Upper lobe of right lung (tissue), 1 donor: ENCODE data around the gene HAS3. TPM values are rescaled to one million over a fixed set of nuclear protein-coding genes. Genes with fewer than 3 reads are reported as not detected.

Source experiments
- ATAC-seq: fragments of 200-7000 bp; cut with Tn5 transposase; one replicate; pipeline ENCODE4 v1.9.1; 2020; ENCODE audit warnings: mild to moderate bottlenecking, moderate library complexity
- DNase-seq: peaks from one replicate; pipeline ENCODE4 v3.0.0-alpha.2; 2020
- H3K27ac ChIP-seq: fragments of 200-600 bp; one replicate; pipeline ENCODE4 v1.8.0; 2022
- H3K27me3 ChIP-seq: fragments of 200-600 bp; one replicate; pipeline ENCODE4 v1.8.0; 2022; ENCODE audit warnings: mild to moderate bottlenecking
- H3K36me3 ChIP-seq: fragments of 200-600 bp; one replicate; pipeline ENCODE4 v1.8.0; 2022
- H3K4me1 ChIP-seq: fragments of 200-600 bp; one replicate; pipeline ENCODE4 v1.8.0; 2022
- H3K4me3 ChIP-seq: fragments of 200-600 bp; one replicate; pipeline ENCODE4 v1.8.0; 2022; ENCODE audit warnings: mild to moderate bottlenecking
- H3K9me3 ChIP-seq: fragments of 200-600 bp; one replicate; pipeline ENCODE4 v1.8.0; 2022
- intact Hi-C: fragments of 100-400 bp; cut with DNase I; formaldehyde crosslinking; loops from one replicate; pipeline ENCODE4 v1.11.0; 2022
- total RNA-seq: library from RNA; stranded (reverse); fragmentation: NEBNext Ultra II Directional; extraction: Animal tissue kit (Norgen Biotek cat#: 25700); gene quantifications from one replicate; pipeline ENCODE4 v1.2.1, GENCODE V29; 2021
- TF ChIP-seq, protein P1 (sequence below): fragments of 200-600 bp; IDR thresholded peaks from one replicate; pipeline ENCODE4 v1.8.0; 2022; ENCODE audit warnings: antibody characterized with exemption
- donor health status: DM: no; HTN: yes; CAD: no; lungs with severe emphysema.

Gene HAS3
- total RNA-seq, 1 donor from 2014 or later: 8.2 TPM

DNA sequence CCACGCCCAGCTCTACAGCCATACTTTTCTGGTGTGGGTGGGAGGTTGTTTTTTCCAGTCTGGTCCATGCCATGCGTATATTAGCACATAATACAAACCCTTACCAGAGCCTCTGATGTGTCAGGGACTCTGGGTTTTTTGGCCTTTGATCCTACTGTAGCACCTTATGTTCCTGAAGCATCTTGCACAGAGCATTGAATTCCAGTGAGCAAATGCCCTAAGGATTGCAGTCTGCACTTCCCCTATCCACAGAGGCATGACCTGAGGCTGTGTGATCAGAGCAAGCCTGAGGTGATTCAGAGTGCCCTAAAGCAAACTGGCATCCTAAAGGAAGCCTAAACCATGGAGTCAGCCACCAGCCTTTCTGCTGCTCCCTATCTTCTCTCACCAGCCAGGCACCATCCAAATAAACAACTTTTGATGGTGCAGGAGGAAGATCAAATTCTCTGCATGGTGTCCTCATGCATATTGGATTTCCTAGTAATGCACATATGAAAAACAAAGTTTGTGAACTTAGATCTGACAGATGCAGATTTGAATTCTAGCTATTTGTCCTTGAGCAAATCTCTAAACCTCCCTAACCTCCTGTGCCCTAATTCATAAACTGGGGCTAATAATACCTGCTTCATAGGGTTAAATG lies 41.2 kb upstream of the HAS3 start:
- intact Hi-C loops: no loop called here
- Histone ChIP-seq H3K4me1 (no peaks in the 10 kb centered on the region), H3K9me3 (no peaks in the 10 kb centered on the region), H3K36me3 (no peaks in the 10 kb centered on the region), H3K4me3 (no peak overlapping the region), H3K27me3 (no peaks in the 10 kb centered on the region), H3K27ac (no peak overlapping the region)
- DNase-seq: no peak
- ATAC-seq: no peak
- TF ChIP-seq, protein P1, sequence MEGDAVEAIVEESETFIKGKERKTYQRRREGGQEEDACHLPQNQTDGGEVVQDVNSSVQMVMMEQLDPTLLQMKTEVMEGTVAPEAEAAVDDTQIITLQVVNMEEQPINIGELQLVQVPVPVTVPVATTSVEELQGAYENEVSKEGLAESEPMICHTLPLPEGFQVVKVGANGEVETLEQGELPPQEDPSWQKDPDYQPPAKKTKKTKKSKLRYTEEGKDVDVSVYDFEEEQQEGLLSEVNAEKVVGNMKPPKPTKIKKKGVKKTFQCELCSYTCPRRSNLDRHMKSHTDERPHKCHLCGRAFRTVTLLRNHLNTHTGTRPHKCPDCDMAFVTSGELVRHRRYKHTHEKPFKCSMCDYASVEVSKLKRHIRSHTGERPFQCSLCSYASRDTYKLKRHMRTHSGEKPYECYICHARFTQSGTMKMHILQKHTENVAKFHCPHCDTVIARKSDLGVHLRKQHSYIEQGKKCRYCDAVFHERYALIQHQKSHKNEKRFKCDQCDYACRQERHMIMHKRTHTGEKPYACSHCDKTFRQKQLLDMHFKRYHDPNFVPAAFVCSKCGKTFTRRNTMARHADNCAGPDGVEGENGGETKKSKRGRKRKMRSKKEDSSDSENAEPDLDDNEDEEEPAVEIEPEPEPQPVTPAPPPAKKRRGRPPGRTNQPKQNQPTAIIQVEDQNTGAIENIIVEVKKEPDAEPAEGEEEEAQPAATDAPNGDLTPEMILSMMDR: no peak

GRCh38 chr16:69064764-69065313 lies 40.6 kb upstream of the HAS3 start:
- Histone ChIP-seq H3K9me3 (no peaks in the 10 kb centered on the region), H3K4me1 (no peaks in the 10 kb centered on the region), H3K27ac (no peak overlapping the region), H3K36me3 (no peaks in the 10 kb centered on the region), H3K4me3 (no peak overlapping the region), H3K27me3 (no peaks in the 10 kb centered on the region)
- DNase-seq: no peak
- no peak for ATAC-seq
- intact Hi-C loops: no loop called here
- TF ChIP-seq, protein P1: no peak

DNA sequence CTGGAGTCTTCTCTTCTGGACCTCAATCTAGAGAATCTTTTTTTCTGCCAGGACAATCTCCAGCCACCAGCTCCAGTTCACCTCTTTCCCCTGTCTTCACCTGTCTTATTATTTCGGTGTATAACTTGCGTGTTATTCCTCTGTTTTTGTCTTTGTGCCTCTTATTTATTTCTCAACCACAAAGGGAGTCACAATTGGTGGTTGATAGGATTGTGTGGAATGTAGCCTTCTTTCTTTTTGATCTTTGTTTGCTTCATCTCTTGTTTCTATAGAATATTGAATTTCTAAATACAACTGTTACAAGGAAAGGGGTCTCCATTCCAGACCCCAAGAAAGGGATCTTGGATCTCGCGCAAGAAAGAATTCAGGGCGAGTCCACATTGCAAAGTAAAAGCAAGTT lies 35.9 kb upstream of the HAS3 start:
- TF ChIP-seq, protein P1: no peak
- no peak overlapping the region for H3K4me3 ChIP-seq
- DNase-seq: no peak
- ATAC-seq: no peak
- intact Hi-C loops: no loop called here
- H3K27me3 ChIP-seq: no peaks in the 10 kb centered on the region
- no peaks in the 10 kb centered on the region for H3K36me3 ChIP-seq
- no peaks in the 10 kb centered on the region for H3K4me1 ChIP-seq
- H3K9me3 ChIP-seq: no peaks in the 10 kb centered on the region
- H3K27ac ChIP-seq: no peak overlapping the region

DNA sequence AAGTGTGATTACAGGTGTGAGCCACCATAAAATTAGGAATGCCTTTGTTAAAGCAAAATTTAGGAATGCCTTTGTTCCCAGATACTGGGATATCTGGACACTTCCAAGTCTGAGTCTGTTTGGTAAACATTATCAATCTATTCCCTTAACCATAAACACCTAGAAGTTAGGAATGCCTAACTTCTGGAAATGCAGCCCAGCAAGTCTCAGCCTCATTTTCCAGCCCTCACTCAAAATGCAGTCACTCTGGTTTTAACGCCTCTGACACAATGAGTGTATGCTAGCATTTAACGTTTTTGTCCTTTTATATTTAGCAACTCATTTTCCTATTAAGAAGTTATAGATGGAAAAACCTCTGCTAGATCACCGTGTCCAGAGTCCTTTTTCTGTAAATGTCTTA lies 34.4 kb upstream of the HAS3 start:
- no peak for DNase-seq
- no peaks in the 10 kb centered on the region for H3K4me1 ChIP-seq

GRCh38 chr16:69072640-69072974 lies 32.8 kb upstream of the HAS3 start:
- H3K4me3 ChIP-seq: no peak overlapping the region
- no peaks in the 10 kb centered on the region for H3K27me3 ChIP-seq
- intact Hi-C loops: no loop called here
- H3K36me3 ChIP-seq: no peaks in the 10 kb centered on the region
- DNase-seq (no peak), ATAC-seq (no peak)
- H3K4me1 ChIP-seq: no peaks in the 10 kb centered on the region
- TF ChIP-seq, protein P1: no peak
- peak overlapping the region; percentile 63 for H3K27ac ChIP-seq
- no peaks in the 10 kb centered on the region for H3K9me3 ChIP-seq

More for the DNA sequence above, 34.4 kb upstream of the HAS3 start:
- no peak overlapping the region for H3K4me3 ChIP-seq
- TF ChIP-seq, protein P1: no peak
- intact Hi-C loops: no loop called here
- no peaks in the 10 kb centered on the region for H3K36me3 ChIP-seq
- no peaks in the 10 kb centered on the region for H3K9me3 ChIP-seq
- no peak overlapping the region for H3K27ac ChIP-seq
- no peaks in the 10 kb centered on the region for H3K27me3 ChIP-seq
- ATAC-seq: no peak
